ENCODE measurements around the gene TNK1. TPM values are rescaled to one million over a fixed set of nuclear protein-coding genes. Genes with fewer than 3 reads are reported as not detected.

Gene TNK1
- total and polyA plus RNA-seq, 9 of the 15 experiments (the other 6 are each of a cell fraction or from before 2014, with no cell fraction given): 0.28 to 5.2 (median 2.1) TPM

GRCh38 chr17:7403977-7404736 is 23.3 kb downstream of the TNK1 start, which contains the start of gene TMEM256 (continued):
- TF ChIP-seq, protein P1, sequence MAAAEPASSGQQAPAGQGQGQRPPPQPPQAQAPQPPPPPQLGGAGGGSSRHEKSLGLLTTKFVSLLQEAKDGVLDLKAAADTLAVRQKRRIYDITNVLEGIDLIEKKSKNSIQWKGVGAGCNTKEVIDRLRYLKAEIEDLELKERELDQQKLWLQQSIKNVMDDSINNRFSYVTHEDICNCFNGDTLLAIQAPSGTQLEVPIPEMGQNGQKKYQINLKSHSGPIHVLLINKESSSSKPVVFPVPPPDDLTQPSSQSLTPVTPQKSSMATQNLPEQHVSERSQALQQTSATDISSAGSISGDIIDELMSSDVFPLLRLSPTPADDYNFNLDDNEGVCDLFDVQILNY (CRISPR knock-in tag; IDR thresholded peaks at IDR 0.05): no peak
- TF ChIP-seq ATF1 (CRISPR knock-in tag; IDR thresholded peaks at IDR 0.05) (no peak), ATF1 (tag; IDR thresholded peaks at IDR 0.05) (peak; percentile 64), ZNF133 (CRISPR knock-in tag; IDR thresholded peaks at IDR 0.05) (no peak), GABPA (tag; conservative IDR thresholded peaks at IDR 0.05; ENCODE audit: low read depth) (peak; percentile 29; the same call in 1 of the 2 replicates), FOXM1 (IDR thresholded peaks at IDR 0.05; ENCODE audit: low read depth) (no peak), FOXM1 (CRISPR knock-in tag; IDR thresholded peaks at IDR 0.05; ENCODE audit: low read depth) (no peak), CBFB (CRISPR knock-in tag; IDR thresholded peaks at IDR 0.05) (no peak), BRCA1 (IDR thresholded peaks at IDR 0.05) (no peak), BRCA1 (CRISPR knock-in tag; IDR thresholded peaks at IDR 0.05) (no peak), ZNF146 (CRISPR knock-in tag; IDR thresholded peaks at IDR 0.05; ENCODE audit: unreplicated experiment) (no peak), FOXJ3 (CRISPR knock-in tag; IDR thresholded peaks at IDR 0.05) (no peak), KHSRP (IDR thresholded peaks at IDR 0.05) (no peak), NR2C1 (IDR thresholded peaks at IDR 0.05) (no peak; the same call in 1 of the 2 replicates), NR2C1 (tag; IDR thresholded peaks at IDR 0.05) (no peak; the same call in 1 of the 2 replicates), JUNB (CRISPR knock-in tag; conservative IDR thresholded peaks at IDR 0.05) (no peak), HMG20B (CRISPR knock-in tag; IDR thresholded peaks at IDR 0.05) (no peak), FOSL1 (tag; conservative IDR thresholded peaks at IDR 0.05) (no peak), ZNF695 (CRISPR knock-in tag; IDR thresholded peaks at IDR 0.05) (no peak), THRAP3 (IDR thresholded peaks at IDR 0.05; ENCODE audit: borderline replicate concordance) (no peak), SRSF7 (optimal IDR thresholded peaks at IDR 0.05; ENCODE audit: low read depth, low read length) (no peak), PYGO2 (tag; IDR thresholded peaks at IDR 0.05) (no peak), POLR2B (IDR thresholded peaks at IDR 0.05; ENCODE audit: low read depth, partially characterized antibody) (peak; percentile 73), PHF21A (IDR thresholded peaks at IDR 0.05; ENCODE audit: borderline replicate concordance, low read depth) (no peak)
- TF ChIP-seq, protein P2, sequence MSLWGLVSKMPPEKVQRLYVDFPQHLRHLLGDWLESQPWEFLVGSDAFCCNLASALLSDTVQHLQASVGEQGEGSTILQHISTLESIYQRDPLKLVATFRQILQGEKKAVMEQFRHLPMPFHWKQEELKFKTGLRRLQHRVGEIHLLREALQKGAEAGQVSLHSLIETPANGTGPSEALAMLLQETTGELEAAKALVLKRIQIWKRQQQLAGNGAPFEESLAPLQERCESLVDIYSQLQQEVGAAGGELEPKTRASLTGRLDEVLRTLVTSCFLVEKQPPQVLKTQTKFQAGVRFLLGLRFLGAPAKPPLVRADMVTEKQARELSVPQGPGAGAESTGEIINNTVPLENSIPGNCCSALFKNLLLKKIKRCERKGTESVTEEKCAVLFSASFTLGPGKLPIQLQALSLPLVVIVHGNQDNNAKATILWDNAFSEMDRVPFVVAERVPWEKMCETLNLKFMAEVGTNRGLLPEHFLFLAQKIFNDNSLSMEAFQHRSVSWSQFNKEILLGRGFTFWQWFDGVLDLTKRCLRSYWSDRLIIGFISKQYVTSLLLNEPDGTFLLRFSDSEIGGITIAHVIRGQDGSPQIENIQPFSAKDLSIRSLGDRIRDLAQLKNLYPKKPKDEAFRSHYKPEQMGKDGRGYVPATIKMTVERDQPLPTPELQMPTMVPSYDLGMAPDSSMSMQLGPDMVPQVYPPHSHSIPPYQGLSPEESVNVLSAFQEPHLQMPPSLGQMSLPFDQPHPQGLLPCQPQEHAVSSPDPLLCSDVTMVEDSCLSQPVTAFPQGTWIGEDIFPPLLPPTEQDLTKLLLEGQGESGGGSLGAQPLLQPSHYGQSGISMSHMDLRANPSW (CRISPR knock-in tag; IDR thresholded peaks at IDR 0.05): no peak
- TF ChIP-seq, protein P3, sequence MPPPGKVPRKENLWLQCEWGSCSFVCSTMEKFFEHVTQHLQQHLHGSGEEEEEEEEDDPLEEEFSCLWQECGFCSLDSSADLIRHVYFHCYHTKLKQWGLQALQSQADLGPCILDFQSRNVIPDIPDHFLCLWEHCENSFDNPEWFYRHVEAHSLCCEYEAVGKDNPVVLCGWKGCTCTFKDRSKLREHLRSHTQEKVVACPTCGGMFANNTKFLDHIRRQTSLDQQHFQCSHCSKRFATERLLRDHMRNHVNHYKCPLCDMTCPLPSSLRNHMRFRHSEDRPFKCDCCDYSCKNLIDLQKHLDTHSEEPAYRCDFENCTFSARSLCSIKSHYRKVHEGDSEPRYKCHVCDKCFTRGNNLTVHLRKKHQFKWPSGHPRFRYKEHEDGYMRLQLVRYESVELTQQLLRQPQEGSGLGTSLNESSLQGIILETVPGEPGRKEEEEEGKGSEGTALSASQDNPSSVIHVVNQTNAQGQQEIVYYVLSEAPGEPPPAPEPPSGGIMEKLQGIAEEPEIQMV (tag; conservative IDR thresholded peaks at IDR 0.05; ENCODE audit: low read depth): no peak
